ENCODE measurements around the gene GREB1. TPM values are rescaled to one million over a fixed set of nuclear protein-coding genes. Genes with fewer than 3 reads are reported as not detected.

Gene GREB1
- total RNA-seq, 1 donor from 2014 or later, result 0.23 TPM

DNA sequence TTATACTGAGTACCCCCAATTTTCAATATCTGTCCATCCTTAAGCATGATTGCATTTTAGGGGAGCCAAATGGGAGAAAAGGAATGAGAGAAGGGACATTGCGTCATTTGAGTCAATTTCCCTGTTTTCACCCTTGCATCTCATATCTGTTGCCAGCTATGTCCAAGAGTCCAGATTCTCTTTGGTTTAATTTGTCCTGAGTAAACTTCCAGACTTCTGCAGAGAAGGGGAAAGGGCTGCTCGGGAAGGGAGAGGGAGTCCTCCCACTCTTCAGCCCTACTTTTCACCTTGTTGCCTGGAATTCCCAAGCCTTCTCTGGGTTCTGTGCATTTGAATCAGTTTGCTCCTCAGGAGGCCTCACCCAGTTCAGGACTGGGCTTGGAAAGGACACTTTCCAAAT is 16.5 kb downstream of the GREB1 start:
- Mint-ChIP-seq H3K4me1 (ENCODE audit: low read depth) (peaks cover 6% of the 10 kb centered on the region), H3K36me3 (ENCODE audit: low read depth) (no peaks in the 10 kb centered on the region), H3K27me3 (ENCODE audit: low read depth) (peaks cover 15% of the 10 kb centered on the region), H3K4me3 (ENCODE audit: low read depth) (no peak overlapping the region), H3K9me3 (no peaks in the 10 kb centered on the region), H3K27ac (no peak overlapping the region)
- DNase-seq (ENCODE audit: low spot score), result no peak
- intact Hi-C loops (cut with micrococcal nuclease), result no loop called here

- Mint-ChIP-seq H3K4me3 (ENCODE audit: low read depth) (no peak overlapping the region), H3K9me3 (no peaks in the 10 kb centered on the region), H3K27ac (no peak overlapping the region), H3K36me3 (ENCODE audit: low read depth) (no peaks in the 10 kb centered on the region), H3K4me1 (ENCODE audit: low read depth) (peaks cover 6% of the 10 kb centered on the region), H3K27me3 (ENCODE audit: low read depth) (peaks cover 21% of the 10 kb centered on the region)
- intact Hi-C loops (cut with micrococcal nuclease), result no loop called here
- no peak for DNase-seq (ENCODE audit: low spot score)
Observed at GRCh38 chr2:11550901-11551568, 17.2 kb downstream of the GREB1 start.

- H3K9me3 Mint-ChIP-seq, result no peaks in the 10 kb centered on the region
- H3K4me1 Mint-ChIP-seq (ENCODE audit: low read depth), result peaks cover 6% of the 10 kb centered on the region
- H3K27me3 Mint-ChIP-seq (ENCODE audit: low read depth), result peaks cover 27% of the 10 kb centered on the region
- H3K4me3 Mint-ChIP-seq (ENCODE audit: low read depth), result no peak overlapping the region
- DNase-seq (ENCODE audit: low spot score), result no peak
- H3K36me3 Mint-ChIP-seq (ENCODE audit: low read depth), result no peaks in the 10 kb centered on the region
- intact Hi-C loops (cut with micrococcal nuclease), result no loop called here
- no peak overlapping the region for H3K27ac Mint-ChIP-seq
Observed at GRCh38 chr2:11551569-11552259, 17.9 kb downstream of the GREB1 start.

DNA sequence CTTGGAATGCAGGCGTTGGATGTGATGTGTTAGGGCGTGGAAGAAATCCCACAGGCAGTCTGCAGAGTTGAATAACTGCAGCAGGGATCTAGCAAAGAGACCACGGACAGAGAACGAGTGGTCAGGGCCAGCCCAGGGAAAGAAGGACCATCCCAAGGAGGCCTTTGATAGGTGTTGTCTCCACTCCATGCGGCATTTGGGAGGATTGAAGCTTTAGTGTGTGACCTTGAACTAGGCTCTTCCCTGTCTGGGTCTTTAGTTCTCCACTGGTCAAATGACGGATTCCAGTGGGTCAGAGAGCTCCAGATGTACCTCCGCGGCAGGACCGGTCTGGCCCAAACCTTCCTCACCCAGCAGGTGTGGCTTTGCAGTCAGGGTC is 18.4 kb downstream of the GREB1 start:
- Mint-ChIP-seq H3K36me3 (ENCODE audit: low read depth) (no peaks in the 10 kb centered on the region), H3K4me1 (ENCODE audit: low read depth) (peaks cover 6% of the 10 kb centered on the region), H3K9me3 (no peaks in the 10 kb centered on the region), H3K27ac (no peak overlapping the region), H3K4me3 (ENCODE audit: low read depth) (no peak overlapping the region), H3K27me3 (ENCODE audit: low read depth) (peaks cover 28% of the 10 kb centered on the region)
- DNase-seq (ENCODE audit: low spot score), result no peak
- intact Hi-C loops (cut with micrococcal nuclease), result no loop called here

DNA sequence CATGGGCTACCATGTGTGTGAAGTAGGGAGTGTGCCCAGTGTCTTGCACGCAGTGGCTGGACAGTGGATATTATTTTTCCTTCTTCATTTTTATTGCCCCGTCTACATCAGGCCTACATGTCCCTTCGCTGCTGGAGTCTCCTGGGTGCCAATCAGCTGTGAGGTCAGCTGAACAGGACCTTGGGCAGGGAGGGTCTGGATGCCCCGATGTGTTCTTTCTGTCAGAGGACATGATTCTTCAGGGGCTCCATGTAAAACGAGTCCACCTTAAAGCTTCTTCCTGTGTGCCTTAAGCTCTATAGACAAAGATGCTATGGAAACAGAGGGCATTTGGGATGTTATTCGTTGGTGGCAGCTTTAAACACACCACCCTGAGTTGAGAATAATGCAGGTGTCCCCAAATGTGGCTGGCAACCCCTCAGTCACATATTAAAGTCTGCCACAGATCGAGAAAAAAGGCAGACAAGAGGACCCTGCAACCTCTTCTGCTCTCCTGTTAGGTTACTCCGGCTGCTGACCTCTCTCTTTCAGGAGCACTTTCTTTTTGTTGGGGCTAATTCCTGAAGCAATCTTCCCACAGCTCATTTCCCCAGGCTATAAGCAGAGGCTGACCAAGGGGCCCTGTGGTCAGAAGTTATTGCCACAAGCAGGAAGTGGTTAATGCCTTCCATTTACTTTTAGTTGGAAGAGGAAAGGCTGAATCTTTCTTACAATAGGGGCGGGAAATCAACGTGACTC is 20.0 kb downstream of the GREB1 start:
- Mint-ChIP-seq H3K4me3 (ENCODE audit: low read depth) (no peak overlapping the region), H3K36me3 (ENCODE audit: low read depth) (no peaks in the 10 kb centered on the region), H3K9me3 (no peaks in the 10 kb centered on the region), H3K27me3 (ENCODE audit: low read depth) (peaks cover 37% of the 10 kb centered on the region), H3K4me1 (ENCODE audit: low read depth) (peaks cover 6% of the 10 kb centered on the region), H3K27ac (no peak overlapping the region)
- intact Hi-C loops (cut with micrococcal nuclease), result no loop called here
- no peak for DNase-seq (ENCODE audit: low spot score)

DNA sequence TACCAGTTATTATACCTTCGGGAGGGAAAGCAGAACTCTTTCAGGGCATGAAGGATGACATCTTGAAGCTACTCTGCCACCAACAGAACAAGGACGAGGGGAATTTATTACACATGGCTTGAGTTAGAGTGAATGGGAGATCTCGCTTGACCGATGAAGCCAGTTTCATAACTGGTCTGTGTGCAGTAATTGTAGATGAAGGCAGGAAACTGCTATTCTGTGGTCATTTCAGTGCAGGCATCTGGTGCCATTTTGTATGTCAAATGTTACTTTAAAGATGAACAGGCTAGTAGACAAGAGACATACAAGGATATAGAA is 20.5 kb downstream of the GREB1 start:
- H3K27ac Mint-ChIP-seq, result no peak overlapping the region
- H3K4me1 Mint-ChIP-seq (ENCODE audit: low read depth), result peaks cover 6% of the 10 kb centered on the region
- no peaks in the 10 kb centered on the region for H3K9me3 Mint-ChIP-seq
- intact Hi-C loops (cut with micrococcal nuclease), result no loop called here
- H3K4me3 Mint-ChIP-seq (ENCODE audit: low read depth), result no peak overlapping the region
- H3K27me3 Mint-ChIP-seq (ENCODE audit: low read depth), result peaks cover 37% of the 10 kb centered on the region
- no peaks in the 10 kb centered on the region for H3K36me3 Mint-ChIP-seq (ENCODE audit: low read depth)
- no peak for DNase-seq (ENCODE audit: low spot score)

- no peaks in the 10 kb centered on the region for H3K9me3 Mint-ChIP-seq
- H3K4me3 Mint-ChIP-seq (ENCODE audit: low read depth), result no peak overlapping the region
- no peak overlapping the region for H3K27ac Mint-ChIP-seq
- peaks cover 31% of the 10 kb centered on the region for H3K27me3 Mint-ChIP-seq (ENCODE audit: low read depth)
- intact Hi-C loops (cut with micrococcal nuclease), result no loop called here
- no peaks in the 10 kb centered on the region for H3K36me3 Mint-ChIP-seq (ENCODE audit: low read depth)
- peaks cover 6% of the 10 kb centered on the region for H3K4me1 Mint-ChIP-seq (ENCODE audit: low read depth)
- no peak for DNase-seq (ENCODE audit: low spot score)
Observed at GRCh38 chr2:11556101-11556806, 22.4 kb downstream of the GREB1 start.

- H3K4me1 Mint-ChIP-seq (ENCODE audit: low read depth), result peaks cover 6% of the 10 kb centered on the region
- no peaks in the 10 kb centered on the region for H3K36me3 Mint-ChIP-seq (ENCODE audit: low read depth)
- no peak overlapping the region for H3K27ac Mint-ChIP-seq
- H3K9me3 Mint-ChIP-seq, result no peaks in the 10 kb centered on the region
- peaks cover 31% of the 10 kb centered on the region for H3K27me3 Mint-ChIP-seq (ENCODE audit: low read depth)
- no peak overlapping the region for H3K4me3 Mint-ChIP-seq (ENCODE audit: low read depth)
- DNase-seq (ENCODE audit: low spot score), result no peak
- intact Hi-C loops (cut with micrococcal nuclease), result no loop called here
Observed at GRCh38 chr2:11558214-11558886, 24.5 kb downstream of the GREB1 start.

DNA sequence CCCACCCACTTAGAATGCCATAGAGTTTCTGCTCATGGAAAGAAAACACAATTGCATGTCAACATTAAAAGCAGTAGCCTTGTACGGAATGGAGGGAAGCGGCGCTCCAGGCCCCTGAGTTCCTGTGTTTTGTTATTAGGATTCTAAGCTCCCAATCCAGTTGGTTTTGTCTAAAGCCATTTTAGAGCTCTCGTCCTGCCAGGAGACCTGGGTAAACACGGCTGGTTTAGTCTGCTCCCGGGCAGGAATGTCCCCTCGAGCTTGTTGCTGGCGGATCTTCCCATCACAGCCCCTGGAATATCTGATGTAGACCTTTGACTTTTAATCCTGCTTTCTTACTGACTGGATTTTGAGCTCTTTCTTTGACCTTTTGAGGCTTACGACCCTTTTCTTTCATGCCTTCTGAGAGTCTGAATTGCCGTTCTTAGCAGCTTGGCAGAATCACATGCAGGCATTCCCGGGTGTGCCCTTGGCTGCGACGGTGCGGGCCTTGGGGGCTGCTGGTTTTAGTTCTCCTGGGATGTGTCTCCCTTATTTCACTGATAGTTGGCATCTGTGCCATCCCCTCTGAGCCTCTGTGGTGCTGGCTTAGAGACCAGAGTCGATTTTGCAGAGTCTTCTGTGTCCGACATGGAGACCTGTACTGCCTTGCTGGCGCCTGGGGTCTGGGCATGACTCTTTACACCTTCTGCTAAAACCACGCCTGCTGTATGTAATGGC is 25.4 kb downstream of the GREB1 start:
- Mint-ChIP-seq H3K36me3 (ENCODE audit: low read depth) (no peaks in the 10 kb centered on the region), H3K4me3 (ENCODE audit: low read depth) (no peak overlapping the region), H3K27ac (no peak overlapping the region), H3K27me3 (ENCODE audit: low read depth) (peaks cover 28% of the 10 kb centered on the region), H3K4me1 (ENCODE audit: low read depth) (peaks cover 3% of the 10 kb centered on the region), H3K9me3 (no peaks in the 10 kb centered on the region)
- intact Hi-C loops (cut with micrococcal nuclease), result no loop called here
- no peak for DNase-seq (ENCODE audit: low spot score)

GRCh38 chr2:11559786-11560155 is 25.9 kb downstream of the GREB1 start:
- no peaks in the 10 kb centered on the region for H3K36me3 Mint-ChIP-seq (ENCODE audit: low read depth)
- no peak overlapping the region for H3K4me3 Mint-ChIP-seq (ENCODE audit: low read depth)
- peaks cover 24% of the 10 kb centered on the region for H3K27me3 Mint-ChIP-seq (ENCODE audit: low read depth)
- intact Hi-C loops (cut with micrococcal nuclease), result no loop called here
- no peaks in the 10 kb centered on the region for H3K4me1 Mint-ChIP-seq (ENCODE audit: low read depth)
- H3K9me3 Mint-ChIP-seq, result no peaks in the 10 kb centered on the region
- no peak for DNase-seq (ENCODE audit: low spot score)
- no peak overlapping the region for H3K27ac Mint-ChIP-seq

- Mint-ChIP-seq H3K4me3 (ENCODE audit: low read depth) (no peak overlapping the region), H3K27me3 (ENCODE audit: low read depth) (peaks cover 17% of the 10 kb centered on the region), H3K27ac (no peak overlapping the region), H3K4me1 (ENCODE audit: low read depth) (no peaks in the 10 kb centered on the region), H3K36me3 (ENCODE audit: low read depth) (no peaks in the 10 kb centered on the region), H3K9me3 (no peaks in the 10 kb centered on the region)
- no peak for DNase-seq (ENCODE audit: low spot score)
- intact Hi-C loops (cut with micrococcal nuclease), result no loop called here
Observed at GRCh38 chr2:11560806-11561205, 27.0 kb downstream of the GREB1 start.

DNA sequence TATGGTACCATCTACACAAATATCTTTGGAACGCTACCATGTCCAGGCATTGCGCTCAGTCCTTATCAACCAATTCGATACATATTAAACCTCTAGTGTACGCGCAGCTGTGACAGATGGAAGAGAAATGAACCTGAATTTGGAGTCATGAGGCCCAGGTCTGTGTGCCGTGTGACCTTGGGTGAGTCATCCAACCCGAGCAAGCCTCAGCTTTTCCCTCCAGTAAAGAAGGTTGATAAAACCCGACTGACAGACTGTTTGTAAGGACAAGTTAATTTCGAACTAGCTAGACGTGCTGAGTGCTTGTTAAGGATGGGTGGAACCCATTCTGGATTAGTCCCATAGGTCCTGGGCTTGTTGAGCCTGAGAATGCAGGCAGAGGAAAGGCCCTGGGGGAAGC is 28.2 kb downstream of the GREB1 start:
- Mint-ChIP-seq H3K36me3 (ENCODE audit: low read depth) (no peaks in the 10 kb centered on the region), H3K27ac (no peak overlapping the region), H3K9me3 (no peaks in the 10 kb centered on the region), H3K27me3 (ENCODE audit: low read depth) (peaks cover 10% of the 10 kb centered on the region), H3K4me3 (ENCODE audit: low read depth) (no peak overlapping the region), H3K4me1 (ENCODE audit: low read depth) (no peaks in the 10 kb centered on the region)
- intact Hi-C loops (cut with micrococcal nuclease), result no loop called here
- no peak for DNase-seq (ENCODE audit: low spot score)
